Camera-type eye (tissue), 1 donor: ENCODE results near the gene ZDHHC13. TPM values are rescaled to one million over a fixed set of nuclear protein-coding genes. Genes with fewer than 3 reads are reported as not detected.

Experiments
- total RNA-seq: library from RNA; depleted of rRNA; stranded (reverse); fragments of >200 nt; gene quantifications from one replicate; pipeline ENCODE4 v1.2.3, GENCODE V29; 2014

The ZDHHC13 gene, protein sequence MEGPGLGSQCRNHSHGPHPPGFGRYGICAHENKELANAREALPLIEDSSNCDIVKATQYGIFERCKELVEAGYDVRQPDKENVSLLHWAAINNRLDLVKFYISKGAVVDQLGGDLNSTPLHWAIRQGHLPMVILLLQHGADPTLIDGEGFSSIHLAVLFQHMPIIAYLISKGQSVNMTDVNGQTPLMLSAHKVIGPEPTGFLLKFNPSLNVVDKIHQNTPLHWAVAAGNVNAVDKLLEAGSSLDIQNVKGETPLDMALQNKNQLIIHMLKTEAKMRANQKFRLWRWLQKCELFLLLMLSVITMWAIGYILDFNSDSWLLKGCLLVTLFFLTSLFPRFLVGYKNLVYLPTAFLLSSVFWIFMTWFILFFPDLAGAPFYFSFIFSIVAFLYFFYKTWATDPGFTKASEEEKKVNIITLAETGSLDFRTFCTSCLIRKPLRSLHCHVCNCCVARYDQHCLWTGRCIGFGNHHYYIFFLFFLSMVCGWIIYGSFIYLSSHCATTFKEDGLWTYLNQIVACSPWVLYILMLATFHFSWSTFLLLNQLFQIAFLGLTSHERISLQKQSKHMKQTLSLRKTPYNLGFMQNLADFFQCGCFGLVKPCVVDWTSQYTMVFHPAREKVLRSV
- total RNA-seq, result 31.4 TPM

GRCh38 chr11:19116971-19117759 lies at the start of gene ZDHHC13:
Gene ZDHHC13 (plus strand): TSS chr11:19117168. CDS start chr11:19117250, 82 bp downstream.

DNA sequence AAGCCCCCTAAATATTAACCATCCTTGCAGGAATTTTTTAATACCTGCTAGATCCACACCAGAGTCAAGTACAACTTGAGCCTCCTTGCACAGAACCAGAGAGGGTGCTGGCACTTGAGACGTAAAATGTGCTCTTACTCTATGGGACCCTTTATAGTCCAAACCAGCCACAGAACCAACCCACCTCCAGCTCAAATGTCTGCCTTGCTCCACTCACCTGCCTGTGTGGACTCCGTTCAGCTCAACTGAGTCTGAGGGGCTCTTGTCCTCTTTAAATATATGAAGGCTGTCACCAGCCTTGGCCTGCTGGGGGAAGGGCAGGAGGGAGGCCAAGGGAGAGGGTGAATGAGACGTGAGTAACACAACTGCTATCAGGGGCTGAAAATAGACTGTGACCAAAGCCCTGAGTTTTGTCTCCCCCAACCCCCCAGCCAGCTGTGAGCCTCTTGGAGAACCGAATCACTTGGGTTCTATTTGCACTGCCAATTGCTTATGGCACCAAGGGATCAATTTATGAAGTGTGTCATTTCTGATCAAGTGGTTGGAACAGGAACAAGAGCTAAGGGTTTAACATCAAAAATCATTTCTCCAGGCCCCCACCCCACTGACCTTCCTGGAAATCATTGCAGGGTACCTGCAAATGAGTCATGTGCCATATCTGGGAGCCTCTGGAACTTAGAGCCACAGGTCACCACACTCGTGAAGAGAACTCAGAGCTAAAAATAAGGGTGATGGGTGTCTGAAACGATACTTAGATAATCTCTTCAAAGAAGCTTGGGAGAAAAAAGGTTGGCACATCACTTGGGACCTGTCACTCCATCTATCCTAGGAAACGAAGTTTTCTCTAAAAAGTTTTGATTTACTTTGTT lies 85.0 kb downstream of the ZDHHC13 start, which contains the start of gene CSRP3:
TSS of gene CSRP3 (minus strand) at position 247 of the 869 bp plus-strand sequence. CDS start 9,535 bp downstream, outside the sequence.

Other genes with a start within 250 kb of the ZDHHC13 start
- not detected for gene MRGPRX1, start 177.8 kb upstream of the ZDHHC13 start, total RNA-seq
- gene MRGPRX2, start 56.5 kb upstream of the ZDHHC13 start, total RNA-seq, result not detected
- 22.8 TPM for gene CSRP3, start 84.8 kb downstream of the ZDHHC13 start, total RNA-seq
- gene E2F8, start 123.8 kb downstream of the ZDHHC13 start, total RNA-seq, result 2.5 TPM